Fibroblast of lung (primary cell): Measurements from ENCODE around the gene ANKRD17.

Source experiments
- EZH2 ChIP-seq: IDR thresholded peaks from 2 replicates; pipeline ENCODE4 v1.5.1; 2012; ENCODE audit warnings: low read length, control low read depth, mild to moderate bottlenecking; ENCODE audit errors: missing control alignments
- TF ChIP-seq, protein P1 (sequence below), 2 donors: IDR thresholded peaks in 1 of 2; conservative IDR thresholded peaks in 1 of 2; 1 replicate in 1 of 2; 2 replicates in 1 of 2; pipeline ENCODE4 v1.5.1; 2011 to 2012; ENCODE audit warnings: low read length in 2 of 2, control low read depth in 1 of 2, inconsistent platforms in 1 of 2, low read depth in 1 of 2, mild to moderate bottlenecking in 1 of 2

DNA sequence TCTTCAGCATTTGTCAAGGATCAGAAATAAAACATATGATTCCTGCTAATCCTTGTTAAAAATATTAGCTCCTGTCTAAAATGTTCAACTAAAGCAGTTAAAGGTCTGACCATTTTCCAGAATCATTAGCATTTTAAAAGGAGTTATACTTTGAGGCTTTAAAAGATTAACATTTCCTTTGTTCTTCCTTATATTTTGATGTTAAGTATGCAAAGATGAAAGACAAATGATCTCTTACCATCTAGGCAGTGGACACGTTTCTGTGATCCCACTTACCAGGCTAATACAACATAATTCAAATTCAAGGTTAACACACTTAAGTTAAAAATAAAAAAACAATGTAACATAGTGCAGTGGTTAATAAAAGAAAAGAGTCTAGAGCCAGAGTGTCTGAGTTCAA is 127.3 kb downstream of the ANKRD17 start:
- TF ChIP-seq, protein P1, sequence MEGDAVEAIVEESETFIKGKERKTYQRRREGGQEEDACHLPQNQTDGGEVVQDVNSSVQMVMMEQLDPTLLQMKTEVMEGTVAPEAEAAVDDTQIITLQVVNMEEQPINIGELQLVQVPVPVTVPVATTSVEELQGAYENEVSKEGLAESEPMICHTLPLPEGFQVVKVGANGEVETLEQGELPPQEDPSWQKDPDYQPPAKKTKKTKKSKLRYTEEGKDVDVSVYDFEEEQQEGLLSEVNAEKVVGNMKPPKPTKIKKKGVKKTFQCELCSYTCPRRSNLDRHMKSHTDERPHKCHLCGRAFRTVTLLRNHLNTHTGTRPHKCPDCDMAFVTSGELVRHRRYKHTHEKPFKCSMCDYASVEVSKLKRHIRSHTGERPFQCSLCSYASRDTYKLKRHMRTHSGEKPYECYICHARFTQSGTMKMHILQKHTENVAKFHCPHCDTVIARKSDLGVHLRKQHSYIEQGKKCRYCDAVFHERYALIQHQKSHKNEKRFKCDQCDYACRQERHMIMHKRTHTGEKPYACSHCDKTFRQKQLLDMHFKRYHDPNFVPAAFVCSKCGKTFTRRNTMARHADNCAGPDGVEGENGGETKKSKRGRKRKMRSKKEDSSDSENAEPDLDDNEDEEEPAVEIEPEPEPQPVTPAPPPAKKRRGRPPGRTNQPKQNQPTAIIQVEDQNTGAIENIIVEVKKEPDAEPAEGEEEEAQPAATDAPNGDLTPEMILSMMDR (conservative IDR thresholded peaks at IDR 0.05 in 1 of 2, IDR thresholded peaks at IDR 0.05 in 1 of 2; ENCODE audit: low read depth in 1 of 2, low read length in 2 of 2) = no peak
- TF ChIP-seq EZH2 = no peak
